Endothelial cell of umbilical vein (primary cell): Measurements from ENCODE around the gene MRFAP1.

Experiments
- CTCF ChIP-seq, 2 donors: IDR thresholded peaks; 1 replicate in 1 of 2; 2 replicates in 1 of 2; pipeline ENCODE4 v1.5.1; 2011; ENCODE audit warnings: low read length in 2 of 2, mild to moderate bottlenecking in 2 of 2, moderate library complexity in 2 of 2, control low read depth in 1 of 2, inconsistent platforms in 1 of 2, low read depth in 1 of 2; ENCODE audit not compliant: insufficient read depth in 1 of 2; ENCODE audit errors: extremely low read depth in 1 of 2
- EZH2 ChIP-seq: IDR thresholded peaks from 2 replicates; pipeline ENCODE4 v1.6.1; 2012; ENCODE audit warnings: borderline replicate concordance, low read depth, mild to moderate bottlenecking, moderate library complexity, low read length, inconsistent platforms; ENCODE audit not compliant: severe bottlenecking
- GATA2 ChIP-seq: IDR thresholded peaks from 2 replicates; pipeline ENCODE4 v1.7.0; 2011; ENCODE audit warnings: low read depth, mild to moderate bottlenecking, moderate library complexity, mixed read lengths, low read length; ENCODE audit not compliant: insufficient read length, insufficient read depth
- JUN ChIP-seq: IDR thresholded peaks from 2 replicates; pipeline ENCODE4 v1.6.1; 2011; ENCODE audit warnings: borderline replicate concordance, low read depth; ENCODE audit not compliant: insufficient read length, insufficient read depth
- MAX ChIP-seq: IDR thresholded peaks from 2 replicates; pipeline ENCODE4 v1.6.1; 2011; ENCODE audit not compliant: insufficient read depth, insufficient read length
- POLR2A ChIP-seq: IDR thresholded peaks from 2 replicates; pipeline ENCODE4 v1.6.1; 2012; ENCODE audit warnings: low read depth, mild to moderate bottlenecking, control low read depth, low read length
- POLR2AphosphoS5 ChIP-seq: IDR thresholded peaks from 2 replicates; pipeline ENCODE4 v1.6.1; 2012; ENCODE audit warnings: low read depth, mild to moderate bottlenecking, control low read depth, low read length, moderate library complexity; ENCODE audit not compliant: insufficient read depth

- TF ChIP-seq POLR2AphosphoS5, result no peak
- TF ChIP-seq CTCF (IDR thresholded peaks at IDR 0.05; ENCODE audit: extremely low read depth in 1 of 2, insufficient read depth in 1 of 2, low read depth in 1 of 2, low read length in 2 of 2), result no peak
- no peak for TF ChIP-seq MAX
- no peak for TF ChIP-seq POLR2A
- no peak for TF ChIP-seq EZH2
- TF ChIP-seq JUN, result no peak
- TF ChIP-seq GATA2, result no peak
These were observed 24.1 kb upstream of the MRFAP1 start for GRCh38 chr4:6616087-6616995.
